GM12873 (cell line): Measurements from ENCODE around the gene RSPRY1.

Source experiments
- CTCF ChIP-seq: IDR thresholded peaks from 2 replicates; pipeline ENCODE4 v1.5.1; 2012; ENCODE audit warnings: low read depth, mild to moderate bottlenecking, moderate library complexity, low read length, control low read depth; ENCODE audit not compliant: insufficient read depth; ENCODE audit errors: missing control alignments

The RSPRY1 gene

DNA sequence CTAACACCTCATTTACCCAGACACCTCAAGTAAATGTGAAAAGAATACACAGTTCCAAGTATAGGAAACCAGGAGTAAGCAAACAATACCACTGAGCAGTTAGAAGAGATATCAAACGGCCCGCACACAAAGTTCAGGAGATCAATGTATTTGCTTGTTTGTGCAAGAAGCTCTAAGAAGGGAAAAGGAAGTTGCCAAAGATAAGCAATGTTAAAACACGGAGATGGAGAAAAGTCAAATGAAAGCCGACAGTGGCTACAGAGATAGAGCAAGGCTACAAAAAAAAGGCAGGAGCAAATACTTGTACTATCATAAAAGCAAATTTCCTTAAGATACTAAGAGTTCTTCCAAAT lies 29.8 kb upstream of the RSPRY1 start:
- no peak for TF ChIP-seq CTCF

GRCh38 chr16:57157533-57157932 lies 28.6 kb upstream of the RSPRY1 start:
- no peak for TF ChIP-seq CTCF

DNA sequence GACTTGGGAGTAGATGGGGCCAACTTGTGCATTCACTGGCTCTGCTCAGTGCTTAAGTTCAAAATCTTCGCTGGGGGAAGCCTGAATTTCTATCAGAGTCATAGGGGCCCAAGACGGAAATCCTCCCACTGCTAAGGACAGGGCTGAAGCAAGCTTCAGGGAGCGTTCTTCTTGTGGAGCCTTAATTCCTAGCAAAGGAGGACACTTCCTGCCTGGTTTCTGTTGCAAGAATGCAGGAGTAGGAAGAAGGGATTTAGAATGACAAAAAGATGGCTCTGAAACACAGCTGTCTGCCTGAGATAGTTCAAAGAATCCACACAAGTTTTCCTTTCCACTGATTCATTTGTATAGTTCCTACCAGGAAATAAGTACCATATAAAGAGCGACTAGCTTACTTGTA lies 26.7 kb upstream of the RSPRY1 start:
- no peak for TF ChIP-seq CTCF

GRCh38 chr16:57163842-57164241 lies 22.3 kb upstream of the RSPRY1 start:
- no peak for TF ChIP-seq CTCF

- no peak for TF ChIP-seq CTCF
Observed at GRCh38 chr16:57165483-57165882, 20.6 kb upstream of the RSPRY1 start.

- no peak for TF ChIP-seq CTCF
Observed at GRCh38 chr16:57165938-57166337, 20.2 kb upstream of the RSPRY1 start.

- no peak for TF ChIP-seq CTCF
Observed at GRCh38 chr16:57166451-57166850, 19.7 kb upstream of the RSPRY1 start.

DNA sequence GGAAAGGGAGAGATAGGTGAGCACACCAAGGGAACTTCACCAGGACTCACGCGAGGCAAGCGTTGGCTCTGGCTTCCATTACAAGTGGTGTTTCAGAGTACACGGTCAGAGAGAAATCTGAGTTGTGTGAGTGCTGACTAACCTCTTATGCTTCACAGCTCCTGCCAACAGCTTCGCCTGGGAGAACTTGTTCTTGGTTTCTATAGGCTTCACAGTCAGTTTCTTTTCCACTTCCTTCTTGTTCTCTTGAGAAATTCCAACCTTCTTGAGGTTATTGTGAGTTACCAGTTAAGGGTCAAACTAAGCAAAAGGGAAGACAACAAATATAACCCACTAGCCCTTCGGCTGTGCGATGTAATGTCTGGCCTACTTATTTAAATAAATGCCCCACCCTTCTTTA lies 19.2 kb upstream of the RSPRY1 start:
- TF ChIP-seq CTCF, result no peak
